GM21390 (cell line): ENCODE measurements around the gene CYTH1.

Source experiments
- ATAC-seq: cut with Tn5 transposase; IDR thresholded peaks from one replicate; pipeline ENCODE4 v1.9.1; 2021; ENCODE audit not compliant: unreplicated experiment

CYTH1 gene

DNA sequence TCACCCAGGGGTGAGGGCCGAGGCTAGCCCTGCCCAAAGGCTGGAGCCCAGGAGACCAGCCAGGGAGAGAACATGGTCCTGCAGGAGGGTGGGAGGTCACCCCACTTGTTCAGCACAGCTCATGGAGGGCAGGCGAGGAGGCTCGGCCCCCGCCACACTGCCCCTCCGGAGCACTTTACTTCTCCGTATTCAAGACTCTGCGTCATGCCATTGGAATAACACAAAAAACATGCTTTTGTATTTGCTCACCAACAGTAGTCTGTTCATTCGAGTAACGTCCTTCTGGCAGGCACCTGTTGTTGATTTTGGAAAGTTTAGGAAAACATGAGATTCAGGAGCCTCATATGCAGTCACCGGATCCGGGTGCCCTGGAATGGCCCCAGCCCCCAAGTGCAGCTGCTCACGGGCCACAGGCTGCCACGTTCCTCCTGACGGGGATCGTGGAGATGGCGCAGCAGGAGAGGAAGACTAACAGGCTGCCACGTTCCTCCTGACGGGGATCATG lies 123.7 kb downstream of the CYTH1 start:
- ATAC-seq, result no peak

DNA sequence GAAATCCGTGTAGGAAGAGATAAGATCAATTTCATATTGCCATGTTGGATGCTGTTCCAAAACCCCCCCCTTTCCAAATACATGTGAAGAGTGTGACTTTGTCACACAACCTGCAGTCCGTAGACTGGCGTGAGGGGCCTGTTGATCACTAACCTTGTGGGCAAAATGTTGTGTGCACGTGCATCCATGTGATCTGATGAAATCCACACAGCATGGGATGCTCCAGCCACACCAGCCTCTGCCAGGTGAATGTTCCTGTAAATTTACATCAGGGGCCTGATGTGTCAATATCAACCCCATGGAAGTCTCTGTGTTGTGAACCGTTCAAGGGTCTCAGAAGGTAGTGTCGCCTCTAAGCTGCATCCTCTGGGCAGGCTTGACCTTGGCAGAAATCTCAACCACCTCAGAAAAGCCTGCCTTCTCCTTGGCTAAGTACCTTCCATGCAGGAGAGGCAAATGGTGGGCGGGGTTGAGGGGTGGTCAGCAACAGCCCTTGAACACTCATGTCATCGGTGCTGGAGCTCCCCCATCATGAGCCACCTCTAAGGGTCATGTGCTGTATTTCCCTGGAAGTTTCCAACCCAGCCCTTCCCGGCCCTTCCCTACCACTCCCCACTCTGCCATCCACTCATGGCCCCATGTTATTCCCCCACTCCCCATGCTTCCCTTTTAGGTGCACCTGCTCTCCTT lies 126.7 kb downstream of the CYTH1 start:
- no peak for ATAC-seq

DNA sequence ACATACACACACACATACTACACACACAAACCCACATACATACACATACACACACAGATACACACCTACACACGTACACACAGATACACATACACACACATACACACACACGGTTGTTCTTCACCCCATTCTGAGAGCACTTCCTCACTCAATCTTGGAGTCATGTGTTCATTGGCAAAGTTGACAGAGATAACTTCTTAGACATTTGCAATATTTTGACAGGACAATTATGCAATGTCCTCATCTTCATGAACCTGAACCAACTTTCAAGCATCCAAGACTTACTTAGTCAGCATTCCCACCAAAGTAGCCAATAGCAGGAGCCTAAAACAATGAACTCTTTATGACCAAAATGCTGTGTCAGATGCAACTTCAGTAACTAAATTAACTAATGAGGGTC lies 127.7 kb downstream of the CYTH1 start:
- no peak for ATAC-seq

DNA sequence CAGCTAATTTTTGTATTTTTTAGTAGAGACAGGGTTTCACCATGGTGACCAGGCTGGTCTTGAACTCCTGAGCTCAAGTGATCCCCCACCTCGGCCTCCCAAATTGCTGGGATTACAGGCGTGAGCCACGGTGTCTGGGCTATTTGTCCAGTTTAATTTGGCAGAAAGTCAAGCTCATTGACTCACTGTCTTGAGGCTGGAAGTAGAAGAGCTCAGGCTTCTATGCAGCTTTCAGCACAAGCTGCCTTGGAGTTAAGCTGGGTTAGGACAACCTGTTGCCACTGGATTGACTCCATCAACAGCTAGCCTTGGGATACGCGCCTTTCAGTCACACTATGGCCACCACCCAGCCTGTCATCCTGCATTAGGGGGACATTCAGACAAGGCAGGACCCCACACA lies 128.7 kb downstream of the CYTH1 start:
- ATAC-seq, result no peak

DNA sequence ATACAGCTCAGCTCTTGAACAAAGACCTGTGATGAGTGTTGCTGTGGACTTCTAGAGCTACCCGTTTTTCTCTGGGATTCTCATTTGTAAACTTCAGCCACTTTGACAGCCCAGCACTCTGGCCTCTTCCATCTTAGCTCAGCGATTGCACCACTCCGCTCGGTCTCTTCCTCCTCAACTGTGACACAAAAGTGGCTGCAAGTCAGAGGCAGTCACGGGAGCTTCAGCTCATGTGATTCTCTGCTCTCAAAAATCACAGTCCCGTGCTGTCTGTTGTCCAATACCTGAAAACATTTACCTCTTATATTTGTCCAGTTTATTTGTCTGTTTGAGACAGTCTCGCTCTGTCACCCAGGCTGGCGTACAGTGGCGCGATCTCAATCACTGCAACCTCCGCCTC lies 129.2 kb downstream of the CYTH1 start:
- ATAC-seq, result no peak

DNA sequence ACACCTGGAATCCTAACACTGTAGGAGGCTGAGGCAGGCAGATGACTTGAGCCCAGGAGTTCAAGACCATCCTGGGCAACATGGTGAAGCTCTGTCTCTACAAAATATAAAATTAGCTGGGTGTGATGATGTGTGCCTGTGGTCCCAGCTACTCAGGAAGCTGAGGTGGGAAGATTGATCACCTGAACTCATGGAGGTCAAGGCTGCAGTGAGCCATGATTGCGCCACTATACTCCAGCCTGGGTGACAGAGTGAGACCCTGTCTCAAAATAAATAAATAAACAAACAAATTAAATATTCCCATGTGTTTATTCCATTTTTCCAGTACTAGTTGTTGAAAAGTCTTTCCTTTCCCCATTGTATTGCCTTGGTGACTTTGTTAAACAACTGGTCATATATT lies 130.0 kb downstream of the CYTH1 start:
- no peak for ATAC-seq

DNA sequence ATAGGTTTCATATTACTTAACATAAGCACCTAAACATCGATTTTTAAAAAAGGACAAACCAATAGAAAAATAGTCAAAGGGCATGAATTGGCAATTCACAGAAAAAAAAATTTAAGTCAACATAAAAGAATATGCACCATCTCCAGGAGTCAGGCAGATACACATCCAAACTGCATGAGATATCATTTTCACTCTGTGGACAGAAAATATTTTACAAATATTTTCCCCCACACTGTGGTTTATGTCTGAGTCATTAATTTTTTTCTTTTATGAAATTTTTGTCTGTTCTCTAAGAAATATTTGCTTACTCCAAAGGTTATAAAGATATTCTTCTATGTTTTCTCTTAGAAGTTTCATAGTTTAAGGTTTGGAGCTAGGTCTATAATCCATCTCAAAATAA lies 130.5 kb downstream of the CYTH1 start:
- ATAC-seq, result no peak

DNA sequence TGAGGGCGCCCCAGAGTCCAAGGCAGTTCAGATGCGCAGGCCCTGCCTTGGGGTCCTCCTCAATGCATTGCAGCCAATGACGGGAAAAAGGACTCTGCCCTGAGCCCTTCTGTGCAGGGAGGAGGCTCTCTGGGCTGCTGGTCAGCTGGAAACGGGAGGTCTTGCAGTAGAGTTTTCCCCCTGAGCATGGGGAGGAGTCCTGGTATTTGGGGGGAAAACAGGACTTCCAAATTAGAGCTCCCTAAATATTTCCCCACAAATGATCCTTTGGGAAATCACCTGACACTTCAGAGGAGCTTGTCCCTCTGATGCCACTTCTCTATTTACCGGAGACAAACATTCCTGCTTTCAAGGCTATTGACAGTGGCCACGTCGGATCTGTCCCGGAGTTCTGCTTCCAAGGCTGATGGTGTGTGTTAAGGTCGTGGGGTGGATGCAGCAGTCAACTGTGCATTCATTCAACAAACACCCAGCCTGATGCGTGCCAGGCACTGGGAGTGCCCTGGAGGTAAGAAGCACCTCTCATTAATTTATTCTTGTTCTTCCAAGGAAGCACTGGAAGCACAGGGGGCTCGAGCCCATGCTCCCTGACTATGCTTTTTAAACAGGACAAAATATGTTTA lies 131.9 kb downstream of the CYTH1 start:
- ATAC-seq, result no peak

DNA sequence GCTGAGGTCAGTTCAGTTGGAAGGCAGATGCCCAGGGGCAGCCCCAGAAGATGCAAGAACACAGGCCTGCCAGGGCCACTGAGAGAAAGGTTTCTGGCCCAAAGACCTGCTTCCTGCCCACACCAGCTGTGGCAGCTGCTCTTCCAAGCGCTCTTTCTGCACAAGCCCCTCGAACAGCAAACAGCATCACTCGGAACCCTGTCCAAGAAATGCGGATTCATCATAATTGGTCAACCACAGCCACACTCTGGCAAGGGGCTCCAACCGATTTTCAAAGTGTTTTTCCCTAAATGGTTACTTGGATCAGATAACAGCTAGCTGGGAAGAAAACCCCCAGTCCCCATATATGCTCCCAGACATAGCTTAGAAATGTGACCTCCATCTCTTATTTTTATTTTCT lies 133.8 kb downstream of the CYTH1 start:
- no peak for ATAC-seq

DNA sequence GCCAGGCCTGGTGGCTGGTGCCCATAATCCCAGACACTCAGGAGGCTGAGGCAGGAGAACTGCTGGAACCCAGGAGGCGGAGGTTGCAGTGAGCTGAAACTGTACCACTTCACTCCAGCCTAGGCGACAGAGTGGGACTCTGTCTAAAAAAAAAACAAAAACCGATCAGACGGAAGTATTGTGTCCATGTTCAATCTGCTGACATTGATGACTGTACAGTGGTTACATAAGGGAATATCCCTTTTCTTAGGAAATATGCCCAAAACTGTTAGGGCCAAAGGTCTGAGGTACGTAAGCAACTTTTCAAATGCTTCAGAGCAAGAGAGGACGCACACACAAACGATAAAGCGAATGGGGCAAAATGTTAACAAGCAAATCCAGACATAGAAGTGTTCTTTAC lies 135.0 kb downstream of the CYTH1 start:
- no peak for ATAC-seq

DNA sequence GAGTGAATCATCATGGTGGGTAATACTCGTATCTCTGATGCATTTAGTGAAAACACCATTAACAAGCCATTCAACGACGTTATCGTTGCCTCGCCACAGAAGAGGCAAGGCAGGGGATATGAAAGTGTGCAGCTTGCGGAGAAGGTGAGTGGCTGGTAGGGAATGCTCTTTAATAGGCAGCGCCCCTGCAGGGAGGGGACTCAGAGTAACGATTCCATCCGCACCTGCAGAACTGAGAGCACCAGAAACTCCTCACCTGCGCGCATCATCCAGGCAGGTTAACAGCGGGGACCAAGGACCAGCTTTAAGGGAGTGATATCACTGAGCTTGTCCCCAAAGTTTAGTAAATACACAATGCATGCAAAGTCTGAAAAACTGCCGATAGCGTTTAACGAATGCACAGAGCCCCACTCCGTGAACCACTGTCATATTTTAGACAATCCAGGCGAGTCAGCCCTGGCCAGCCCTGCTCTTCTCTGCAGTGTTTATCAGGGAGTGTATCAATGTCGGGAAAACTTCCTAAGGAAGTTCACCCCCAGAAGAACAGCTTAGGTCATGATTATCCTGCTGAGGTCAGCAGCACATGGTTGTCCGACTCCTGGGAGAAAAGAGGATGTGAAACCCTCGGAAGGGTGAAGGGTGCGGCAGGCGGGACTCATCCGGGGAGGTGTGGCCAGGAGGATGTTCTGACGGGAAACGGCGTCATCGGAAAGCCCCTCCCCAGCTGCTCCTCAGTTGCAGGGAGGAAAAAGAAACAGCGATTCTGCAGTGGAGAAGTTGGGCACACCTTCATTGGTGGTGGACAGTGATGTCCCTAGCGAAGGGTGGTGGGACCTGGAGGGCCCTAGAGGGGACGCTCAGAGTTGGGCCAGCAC lies 136.4 kb downstream of the CYTH1 start:
- no peak for ATAC-seq

DNA sequence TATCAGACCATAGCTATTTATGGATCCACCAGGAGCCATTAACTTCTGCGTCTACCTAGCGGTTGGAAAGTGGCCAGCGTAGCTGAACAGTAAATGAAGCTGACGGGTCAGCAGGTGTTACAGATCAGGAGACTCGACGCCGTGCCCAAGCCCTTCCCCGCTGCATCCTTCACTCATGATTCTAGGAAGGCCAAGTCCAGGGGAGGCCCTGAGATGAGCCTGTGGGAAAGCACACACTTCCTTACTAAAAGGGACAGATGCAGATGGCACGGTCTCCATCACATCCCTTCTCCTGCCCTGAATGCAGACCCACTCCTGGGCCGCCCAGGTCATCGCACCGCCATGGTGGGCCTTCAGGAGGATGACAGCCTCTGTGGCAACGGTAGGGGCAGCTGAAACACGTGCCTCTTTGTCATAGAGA lies 137.1 kb downstream of the CYTH1 start:
- no peak for ATAC-seq

DNA sequence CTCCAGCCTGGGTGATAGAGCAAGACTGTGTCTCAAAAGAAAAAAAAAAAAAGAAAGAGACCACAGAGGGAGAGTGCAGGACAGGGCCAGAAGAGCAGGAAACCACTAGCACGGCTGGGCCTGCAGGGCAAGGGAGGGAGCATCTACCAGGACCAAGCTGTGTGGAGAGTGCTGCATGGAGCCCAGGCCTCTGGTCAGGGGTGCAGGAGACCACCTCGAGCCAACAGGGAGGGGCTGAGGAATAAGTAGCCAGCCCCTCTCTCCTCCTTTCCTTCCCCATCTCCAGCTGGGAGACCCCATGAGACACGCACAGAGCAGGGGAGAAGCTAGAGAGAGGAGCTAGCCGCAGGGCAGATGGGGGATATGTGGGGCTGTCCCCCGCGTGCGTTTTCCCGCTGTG lies 137.8 kb downstream of the CYTH1 start:
- no peak for ATAC-seq

DNA sequence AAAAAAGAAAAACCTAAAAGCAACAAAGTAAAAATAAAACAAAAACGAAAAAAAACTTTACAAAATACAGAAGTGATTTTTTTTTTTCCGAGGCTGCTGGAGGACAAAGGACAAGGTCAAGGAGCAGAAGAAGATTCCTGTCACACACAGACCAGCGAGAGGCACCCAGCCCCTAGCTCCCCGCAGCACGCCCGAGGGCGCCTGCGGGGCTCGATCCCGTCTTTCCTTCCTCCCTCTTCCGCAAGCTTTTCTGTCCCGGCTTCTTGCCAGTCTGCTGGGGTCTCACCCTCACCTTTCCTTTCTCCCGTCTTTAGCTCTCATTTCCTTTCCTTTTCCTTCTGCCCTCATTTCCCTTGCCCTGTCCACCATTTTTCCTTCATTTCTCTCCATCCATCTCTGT lies 138.7 kb downstream of the CYTH1 start:
- ATAC-seq, result no peak

DNA sequence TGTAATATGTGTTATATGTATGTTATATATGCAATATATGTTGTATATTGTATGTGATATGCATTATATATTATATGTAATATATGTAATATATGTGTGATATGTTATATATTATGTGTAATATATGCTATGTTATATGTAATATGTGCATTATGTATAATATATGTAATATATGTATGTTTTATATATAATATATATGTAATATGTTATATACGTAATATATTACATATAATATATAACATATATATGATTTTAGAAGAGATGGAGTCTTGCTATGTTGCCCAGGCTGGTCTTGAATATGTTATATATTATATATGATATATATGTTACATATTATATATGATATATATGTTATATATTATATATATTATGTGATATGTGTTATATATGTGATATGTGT lies 139.4 kb downstream of the CYTH1 start:
- ATAC-seq, result no peak

DNA sequence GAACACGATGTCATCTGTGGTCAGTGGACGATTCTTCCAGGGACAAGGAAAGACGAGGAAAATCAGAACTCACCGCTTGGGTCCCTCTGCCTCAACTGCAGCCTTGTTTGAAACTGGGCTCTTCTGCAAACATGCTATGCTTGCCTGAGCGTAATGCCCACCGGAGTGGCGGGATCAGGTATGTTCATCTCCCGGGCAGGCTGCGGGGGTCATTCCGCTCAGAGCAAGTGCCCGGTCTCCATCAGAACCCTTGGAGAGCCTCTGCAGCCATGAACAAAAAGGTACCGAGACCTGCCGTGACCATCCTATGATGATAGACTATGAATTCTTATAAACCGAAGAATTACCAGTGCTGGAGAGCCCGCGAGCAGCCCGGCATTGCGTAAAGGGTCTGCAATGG lies 140.4 kb downstream of the CYTH1 start:
- no peak for ATAC-seq

DNA sequence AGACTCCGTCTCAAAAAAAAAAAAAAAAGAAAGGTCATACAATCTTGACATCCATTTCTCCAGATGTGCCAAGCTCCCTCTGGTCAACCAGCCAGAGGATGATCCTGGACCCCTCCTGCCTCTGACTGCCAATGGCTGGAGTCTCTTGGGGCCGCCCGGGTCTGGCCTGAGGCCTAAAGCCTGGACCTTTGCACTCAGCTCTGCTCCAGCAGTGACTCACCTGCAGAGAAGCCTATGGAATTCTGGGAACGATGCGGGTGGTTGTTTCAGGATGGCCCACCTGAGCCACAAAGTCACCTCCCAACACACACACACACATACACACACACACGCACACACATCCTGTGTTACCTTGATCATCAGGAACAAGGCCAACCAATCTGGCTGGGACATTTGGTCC lies 140.8 kb downstream of the CYTH1 start:
- ATAC-seq, result no peak

DNA sequence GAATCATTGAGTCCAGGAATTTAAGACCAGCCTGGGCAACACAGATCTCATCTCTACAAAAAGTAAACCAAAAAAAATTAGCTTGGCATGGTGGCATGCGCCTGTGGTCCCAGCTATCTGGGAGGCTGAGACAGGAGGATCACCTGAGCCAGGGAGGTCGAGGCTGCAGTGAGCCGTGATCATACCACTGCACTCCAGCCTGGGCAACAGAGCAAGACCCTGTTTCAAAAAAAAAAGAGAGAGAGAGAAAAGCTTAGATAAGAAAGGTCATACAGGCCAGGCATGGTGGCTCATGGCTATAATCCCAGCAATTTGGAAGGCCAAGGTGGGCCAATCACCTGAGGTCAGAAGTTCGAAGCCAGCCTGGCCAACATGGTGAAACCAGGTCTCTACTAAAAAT lies 141.4 kb downstream of the CYTH1 start:
- ATAC-seq, result no peak

DNA sequence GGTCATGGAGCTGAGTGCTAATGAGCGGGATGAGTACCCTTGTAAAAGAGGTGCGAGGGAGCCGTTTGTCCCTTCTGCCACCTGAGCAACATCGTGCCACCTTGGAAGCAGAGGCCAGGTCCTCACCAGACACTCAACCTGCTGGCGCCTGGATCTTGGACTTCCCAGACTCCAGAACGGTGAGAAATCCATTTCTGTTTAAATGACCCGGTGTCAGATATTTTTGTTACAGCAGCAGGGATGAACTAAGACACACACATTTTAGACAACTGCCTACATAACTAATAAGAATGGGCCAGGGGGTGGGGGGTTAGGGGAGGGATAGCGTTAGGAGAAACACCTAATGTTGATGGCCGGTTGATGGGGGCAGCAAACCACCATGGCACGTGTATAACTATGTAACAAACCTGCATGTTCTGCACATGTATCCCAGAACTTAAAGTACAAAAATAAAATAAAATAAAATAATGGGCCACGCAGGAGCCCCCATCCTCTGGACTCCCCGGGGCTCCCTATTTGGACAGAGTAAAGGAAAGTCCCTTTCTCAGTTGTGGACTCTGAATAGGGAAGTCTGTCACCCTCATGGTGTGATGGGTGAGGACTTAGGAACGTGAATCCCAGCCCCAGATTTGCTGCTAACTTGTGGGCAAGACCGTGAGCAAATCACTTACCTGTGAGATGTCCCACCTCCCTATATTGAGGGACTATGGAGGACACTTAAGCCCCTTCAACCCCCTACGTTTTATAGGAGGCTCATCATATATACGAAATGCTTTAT lies 144.2 kb downstream of the CYTH1 start:
- no peak for ATAC-seq

DNA sequence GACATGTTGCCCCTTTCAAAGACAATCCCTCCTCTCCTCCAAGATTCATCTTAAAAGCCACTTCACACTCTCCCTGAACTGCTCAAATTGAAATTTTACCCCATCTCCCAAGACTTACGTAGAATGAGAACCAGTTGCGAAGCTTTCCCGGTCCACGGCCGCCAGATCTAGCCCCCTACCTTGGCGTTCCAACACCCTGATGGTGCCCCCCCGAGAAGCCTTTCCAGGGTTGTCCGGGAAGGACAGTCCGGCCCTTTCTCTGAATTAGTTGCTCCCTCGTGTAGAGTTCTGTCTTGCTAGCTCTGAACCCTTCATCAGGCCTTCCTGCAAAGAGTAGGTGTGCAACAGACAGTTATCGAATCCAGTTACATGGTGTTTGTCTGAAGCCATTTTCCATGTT lies 144.9 kb downstream of the CYTH1 start:
- ATAC-seq, result no peak

DNA sequence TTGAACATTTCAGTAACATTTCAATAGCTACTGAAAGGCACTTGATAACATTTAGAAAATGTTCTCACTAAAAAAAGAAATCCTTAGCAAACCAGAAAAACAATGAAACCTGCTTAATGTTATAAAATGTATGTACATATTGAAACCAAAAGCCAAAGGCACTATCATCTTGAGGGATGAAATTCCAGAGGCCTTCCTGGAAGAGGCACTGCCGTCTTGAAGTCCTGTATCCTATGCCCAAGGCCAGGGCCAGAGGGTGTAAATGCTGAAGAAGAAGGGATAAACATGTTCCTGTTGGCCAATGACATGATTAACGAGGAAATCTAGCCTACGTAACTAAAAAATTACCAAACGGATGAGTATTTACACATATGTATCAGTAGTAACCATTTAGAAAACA lies 147.9 kb downstream of the CYTH1 start:
- ATAC-seq, result no peak
